T-cell (primary cell): ENCODE measurements around the gene TM4SF5. TPM values are rescaled to one million over a fixed set of nuclear protein-coding genes. Genes with fewer than 3 reads are reported as not detected.

Experiments used
- ATAC-seq, 4 experiments: fragments of 200-7000 bp in 3 of 4; fragments of 150-1000 bp in 1 of 4; cut with Tn5 transposase; replicated peaks in 1 of 4; 1 replicate in 3 of 4; 2 replicates in 1 of 4; pipeline ENCODE4 v1.10.0; 2021; ENCODE audit warnings: moderate library complexity in 3 of 4, mild to moderate bottlenecking in 2 of 4, moderate number of reproducible peaks in 1 of 4
- CTCF ChIA-PET, 2 donors: fragments of 300-600 bp; sonication (Branson Sonifier 250); formaldehyde crosslinking; loops; one replicate each; lab custom pipeline; 2022; ENCODE audit warnings: antibody characterized with exemption in 2 of 2; lab: Charles Lee
- POLR2A ChIA-PET, 2 donors: fragments of 300-600 bp; sonication (Branson Sonifier 250); formaldehyde crosslinking; loops; one replicate each; lab custom pipeline; 2022; ENCODE audit warnings: antibody characterized with exemption in 2 of 2; lab: Charles Lee
- DNase-seq, 35 experiments: peaks; one replicate each; pipeline versions ENCODE4 v3.0.0 to v3.0.0-alpha.2; 2013 to 2023
- H3K27ac ChIP-seq: one replicate; pipeline ENCODE4 v1.5.1; 2013; ENCODE audit warnings: low read length
- H3K27me3 ChIP-seq, 2 experiments: replicated peaks in 1 of 2; 1 replicate in 1 of 2; 2 replicates in 1 of 2; pipeline versions ENCODE4 v1.6.1 to v1.7.0; 2013; ENCODE audit warnings: low read length in 1 of 2, mixed read lengths in 1 of 2; ENCODE audit not compliant: control insufficient read depth in 2 of 2, insufficient read depth in 2 of 2; ENCODE audit errors: extremely low read depth in 1 of 2
- H3K36me3 ChIP-seq, 2 donors: 1 replicate in 1 of 2; 2 replicates in 1 of 2; pipeline versions ENCODE4 v1.6.1 to v1.7.0; 2013; ENCODE audit warnings: low read length in 1 of 2; ENCODE audit not compliant: control insufficient read depth in 2 of 2, insufficient read depth in 1 of 2; ENCODE audit errors: extremely low read depth in 1 of 2
- H3K4me1 ChIP-seq, 2 experiments: 1 replicate in 1 of 2; 2 replicates in 1 of 2; pipeline versions ENCODE4 v1.6.1 to v1.7.0; 2013; ENCODE audit warnings: low read length in 2 of 2, mixed read lengths in 1 of 2; ENCODE audit not compliant: insufficient read depth in 2 of 2, control insufficient read depth in 1 of 2; ENCODE audit errors: extremely low read depth in 1 of 2
- H3K4me3 ChIP-seq, 2 donors: 1 replicate in 1 of 2; 2 replicates in 1 of 2; pipeline versions ENCODE4 v1.5.1 to v1.7.0; 2013; ENCODE audit warnings: mild to moderate bottlenecking in 2 of 2, low read length in 1 of 2, moderate library complexity in 1 of 2; ENCODE audit not compliant: control insufficient read depth in 1 of 2; ENCODE audit errors: extremely low read depth in 1 of 2
- H3K9me3 ChIP-seq: 2 replicates; pipeline ENCODE4 v1.7.0; 2013
- H3K27ac Mint-ChIP-seq, 2 donors: one replicate each; pipeline ENCODE4 v1.8.0; 2020 to 2021; ENCODE audit warnings: mild to moderate bottlenecking in 2 of 2, mixed read lengths in 2 of 2
- H3K27me3 Mint-ChIP-seq, 2 donors: one replicate each; pipeline ENCODE4 v1.8.0; 2021 to 2022; ENCODE audit warnings: mixed read lengths in 2 of 2
- H3K36me3 Mint-ChIP-seq: one replicate; pipeline ENCODE4 v1.8.0; 2021; ENCODE audit warnings: mixed read lengths
- H3K4me1 Mint-ChIP-seq, 3 donors: one replicate each; pipeline ENCODE4 v1.8.0; 2020 to 2022; ENCODE audit warnings: mixed read lengths in 3 of 3, mild to moderate bottlenecking in 1 of 3
- H3K4me3 Mint-ChIP-seq, 3 donors: one replicate each; pipeline ENCODE4 v1.8.0; 2020 to 2022; ENCODE audit warnings: mild to moderate bottlenecking in 3 of 3, mixed read lengths in 3 of 3, moderate library complexity in 3 of 3
- H3K9me3 Mint-ChIP-seq, 3 donors: one replicate each; pipeline ENCODE4 v1.8.0; 2020 to 2022; ENCODE audit warnings: mixed read lengths in 3 of 3
- WGBS: methylation state at CpG from one replicate; pipeline ENCODE4 v1.1.5; 2013; ENCODE audit warnings: missing lambda C conversion rate; ENCODE audit not compliant: insufficient coverage; 5-methylcytosine and 5-hydroxymethylcytosine counted together
- total RNA-seq, 35 experiments: library from RNA in 6 of 35; stranded (reverse) in 6 of 35; fragments of 120-200 nt in 1 of 35; gene quantifications; one replicate each; pipeline versions ENCODE4 v1.2.1 to v1.2.4 and lab custom pipeline; 2013 to 2026

The TM4SF5 gene
- total RNA-seq, 5 donors from 2014 or later (not counting 1 experiment from before 2014, with no cell fraction given) = not detected

- H3K36me3 Mint-ChIP-seq = no peaks in the 10 kb centered on the region
- H3K9me3 Mint-ChIP-seq = no peaks in the 10 kb centered on the region
- peaks cover 7 to 9% (median 7%) of the 10 kb centered on the region in 3 donors for H3K4me1 Mint-ChIP-seq
- ATAC-seq = no peak
- DNase-seq = no peak
- Histone ChIP-seq H3K9me3 (no peaks in the 10 kb centered on the region), H3K27ac (no peak overlapping the region), H3K4me1 (peaks cover 0 to 11% of the 10 kb centered on the region in 2 experiments), H3K36me3 (no peaks in the 10 kb centered on the region), H3K4me3 (no peak overlapping the region), H3K27me3 (peaks cover 0 to 27% of the 10 kb centered on the region in 2 experiments)
- WGBS = 100% methylated on average over 2 of the region's 2 CpGs
- POLR2A ChIA-PET = interaction anchor here in 1 of 2 donors (0.6 kb wide), 1 partner anchor 126 kb away, joined by 13 read pairs; no protein-coding TSS in a partner anchor
- no peak overlapping the region for H3K4me3 Mint-ChIP-seq
- H3K27me3 Mint-ChIP-seq = peaks cover 4 to 5% of the 10 kb centered on the region in 2 donors
- H3K27ac Mint-ChIP-seq = no peak overlapping the region
- CTCF ChIA-PET = no interaction called here
Observed at GRCh38 chr17:4769628-4770027, 2.1 kb upstream of the TM4SF5 start.

- H3K27me3 Mint-ChIP-seq = peaks cover 4 to 6% of the 10 kb centered on the region in 2 donors
- no peak for ATAC-seq
Observed at GRCh38 chr17:4772235-4772613, 538 bp downstream of the TM4SF5 start.

GRCh38 chr17:4777969-4778760 is 6.5 kb downstream of the TM4SF5 start:
- ChIA-PET CTCF (no interaction called here), POLR2A (no interaction called here)
- ATAC-seq = no peak
- peaks cover 0 to 5% (median 0%) of the 10 kb centered on the region in 3 donors for H3K4me1 Mint-ChIP-seq
- Histone ChIP-seq H3K27ac (no peak overlapping the region), H3K27me3 (peaks cover 0 to 34% of the 10 kb centered on the region in 2 experiments), H3K36me3 (no peaks in the 10 kb centered on the region), H3K4me3 (no peak overlapping the region), H3K4me1 (no peaks in the 10 kb centered on the region), H3K9me3 (no peaks in the 10 kb centered on the region)
- no peak for DNase-seq
- H3K4me3 Mint-ChIP-seq = no peak overlapping the region
- no peak overlapping the region for H3K27ac Mint-ChIP-seq
- no peaks in the 10 kb centered on the region for H3K36me3 Mint-ChIP-seq
- no peaks in the 10 kb centered on the region for H3K9me3 Mint-ChIP-seq
- 77% methylated on average over 8 of the region's 9 CpGs for WGBS
- H3K27me3 Mint-ChIP-seq = peaks cover 14 to 37% of the 10 kb centered on the region in 2 donors

More at GRCh38 chr17:4772235-4772613, 538 bp downstream of the TM4SF5 start:
- no peak overlapping the region for H3K27ac ChIP-seq
- H3K9me3 ChIP-seq = no peaks in the 10 kb centered on the region
- ChIA-PET POLR2A (no interaction called here), CTCF (interaction anchor here in 1 of 2 donors (0.5 kb wide), 1 partner anchor 104 kb away, joined by 9 read pairs; no protein-coding TSS in a partner anchor)
- no peak overlapping the region for H3K27ac Mint-ChIP-seq
- no peak overlapping the region for H3K4me3 Mint-ChIP-seq
- peaks cover 0 to 26% of the 10 kb centered on the region in 2 experiments for H3K27me3 ChIP-seq
- peaks cover 0 to 11% of the 10 kb centered on the region in 2 experiments for H3K4me1 ChIP-seq
- no peaks in the 10 kb centered on the region for H3K36me3 Mint-ChIP-seq
- H3K36me3 ChIP-seq = no peaks in the 10 kb centered on the region
- no peak for DNase-seq
- H3K4me1 Mint-ChIP-seq = peaks cover 7 to 9% (median 7%) of the 10 kb centered on the region in 3 donors
- H3K9me3 Mint-ChIP-seq = no peaks in the 10 kb centered on the region
- 62% methylated on average over 3 of the region's 10 CpGs for WGBS
- H3K4me3 ChIP-seq = no peak overlapping the region

GRCh38 chr17:4780325-4780955 is 8.8 kb downstream of the TM4SF5 start:
- no peaks in the 10 kb centered on the region for H3K36me3 ChIP-seq
- H3K27me3 Mint-ChIP-seq = peaks cover 20 to 58% of the 10 kb centered on the region in 2 donors
- ChIA-PET CTCF (interaction anchor here in 1 of 2 donors (0.5 kb wide), 1 partner anchor 391 kb away, joined by 3 read pairs; no protein-coding TSS in a partner anchor), POLR2A (no interaction called here)
- H3K9me3 ChIP-seq = no peaks in the 10 kb centered on the region
- H3K4me1 Mint-ChIP-seq = peaks cover 4 to 5% (median 5%) of the 10 kb centered on the region in 3 donors
- no peak overlapping the region for H3K27ac ChIP-seq
- H3K27me3 ChIP-seq = peaks cover 6 to 55% of the 10 kb centered on the region in 2 experiments
- ATAC-seq = no peak
- whole genome bisulfite sequencing = 55% methylated on average over 3 of the region's 11 CpGs
- H3K4me3 Mint-ChIP-seq = no peak overlapping the region
- H3K9me3 Mint-ChIP-seq = no peaks in the 10 kb centered on the region
- peaks cover 0 to 6% of the 10 kb centered on the region in 2 experiments for H3K4me1 ChIP-seq
- no peak overlapping the region for H3K4me3 ChIP-seq
- H3K27ac Mint-ChIP-seq = no peak overlapping the region
- no peaks in the 10 kb centered on the region for H3K36me3 Mint-ChIP-seq
- DNase-seq = no peak

GRCh38 chr17:4782652-4783051 is 11.0 kb downstream of the TM4SF5 start:
- Histone ChIP-seq H3K9me3 (no peaks in the 10 kb centered on the region), H3K27me3 (peaks cover 10 to 77% of the 10 kb centered on the region in 2 experiments), H3K4me1 (peaks cover 0 to 16% of the 10 kb centered on the region in 2 experiments), H3K4me3 (no peak overlapping the region), H3K36me3 (no peaks in the 10 kb centered on the region), H3K27ac (no peak overlapping the region)
- Mint-ChIP-seq H3K4me1 (peaks cover 15 to 22% (median 18%) of the 10 kb centered on the region in 3 donors), H3K27me3 (peaks cover 37 to 78% of the 10 kb centered on the region in 2 donors), H3K36me3 (no peaks in the 10 kb centered on the region), H3K4me3 (no peak overlapping the region), H3K27ac (no peak overlapping the region), H3K9me3 (no peaks in the 10 kb centered on the region)
- CTCF ChIA-PET = no interaction called here
- POLR2A ChIA-PET = interaction anchor here in 1 of 2 donors (1.1 kb wide), 1 partner anchor 13 kb away, joined by 8 read pairs; the partner anchor contains the start of gene PSMB6
- ATAC-seq (peak in 1 of 4 experiments; percentile 18), DNase-seq (no peak)
- WGBS = 39% methylated on average over 17 of the region's 28 CpGs
